ENCODE measurements around the gene GZMA. TPM values are rescaled to one million over a fixed set of nuclear protein-coding genes. Genes with fewer than 3 reads are reported as not detected.

The GZMA gene
- total RNA-seq, 4 donors from 2014 or later = 2.2 to 13.8 (median 7.2) TPM; not detected in 1

DNA sequence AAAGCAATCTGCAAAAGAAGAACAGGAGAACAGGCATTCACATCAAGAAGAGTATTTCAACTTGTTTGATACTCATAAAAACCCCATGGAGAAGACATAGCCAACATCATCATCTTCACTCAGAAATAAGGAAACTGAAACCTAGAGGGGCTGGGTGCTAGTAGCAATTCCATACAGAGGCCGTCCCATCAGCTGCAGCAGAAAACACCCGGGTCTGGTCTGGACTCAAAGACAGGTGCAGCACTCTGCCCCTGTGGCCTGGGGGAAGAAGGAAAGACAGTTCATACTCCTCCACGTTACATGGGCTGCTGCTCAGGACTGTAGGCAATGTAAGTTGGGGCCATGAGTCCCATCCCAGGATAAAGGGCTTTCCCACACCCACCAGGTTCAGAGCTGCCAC is 11.6 kb downstream of the GZMA start:
- H3K4me3 ChIP-seq = no peak overlapping the region
- DNase-seq = no peak
- no peaks in the 10 kb centered on the region for H3K36me3 ChIP-seq
- H3K4me1 ChIP-seq = no peaks in the 10 kb centered on the region
- TF ChIP-seq, protein P1, sequence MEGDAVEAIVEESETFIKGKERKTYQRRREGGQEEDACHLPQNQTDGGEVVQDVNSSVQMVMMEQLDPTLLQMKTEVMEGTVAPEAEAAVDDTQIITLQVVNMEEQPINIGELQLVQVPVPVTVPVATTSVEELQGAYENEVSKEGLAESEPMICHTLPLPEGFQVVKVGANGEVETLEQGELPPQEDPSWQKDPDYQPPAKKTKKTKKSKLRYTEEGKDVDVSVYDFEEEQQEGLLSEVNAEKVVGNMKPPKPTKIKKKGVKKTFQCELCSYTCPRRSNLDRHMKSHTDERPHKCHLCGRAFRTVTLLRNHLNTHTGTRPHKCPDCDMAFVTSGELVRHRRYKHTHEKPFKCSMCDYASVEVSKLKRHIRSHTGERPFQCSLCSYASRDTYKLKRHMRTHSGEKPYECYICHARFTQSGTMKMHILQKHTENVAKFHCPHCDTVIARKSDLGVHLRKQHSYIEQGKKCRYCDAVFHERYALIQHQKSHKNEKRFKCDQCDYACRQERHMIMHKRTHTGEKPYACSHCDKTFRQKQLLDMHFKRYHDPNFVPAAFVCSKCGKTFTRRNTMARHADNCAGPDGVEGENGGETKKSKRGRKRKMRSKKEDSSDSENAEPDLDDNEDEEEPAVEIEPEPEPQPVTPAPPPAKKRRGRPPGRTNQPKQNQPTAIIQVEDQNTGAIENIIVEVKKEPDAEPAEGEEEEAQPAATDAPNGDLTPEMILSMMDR (IDR thresholded peaks at IDR 0.05) = no peak
- TF ChIP-seq POLR2A (IDR thresholded peaks at IDR 0.05) = no peak
- no peaks in the 10 kb centered on the region for H3K9me3 ChIP-seq
- no peak overlapping the region for H3K27ac ChIP-seq
- no peaks in the 10 kb centered on the region for H3K27me3 ChIP-seq

DNA sequence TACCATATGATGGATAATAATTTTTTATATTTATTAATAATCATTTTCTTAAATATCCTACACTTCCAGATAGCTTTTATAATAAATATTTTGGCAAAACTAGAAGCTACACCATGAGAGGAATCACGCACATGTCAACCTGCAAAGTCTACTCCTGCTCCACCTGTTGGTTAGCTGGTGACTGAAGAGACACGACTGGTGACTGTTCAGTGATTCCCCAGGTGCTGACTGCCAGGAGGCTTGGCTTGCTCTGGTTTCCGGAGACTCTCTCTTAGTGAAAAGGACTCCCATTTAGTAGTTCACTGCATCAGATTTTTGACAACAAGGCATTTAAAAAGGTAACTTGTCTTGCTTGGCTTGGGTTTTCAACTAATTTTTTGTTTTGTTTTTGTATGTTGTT is 20.9 kb downstream of the GZMA start:
- Histone ChIP-seq H3K4me3 (no peak overlapping the region), H3K27me3 (no peaks in the 10 kb centered on the region), H3K9me3 (no peaks in the 10 kb centered on the region), H3K4me1 (no peaks in the 10 kb centered on the region), H3K27ac (no peak overlapping the region), H3K36me3 (no peaks in the 10 kb centered on the region)
- TF ChIP-seq POLR2A (IDR thresholded peaks at IDR 0.05) = no peak
- TF ChIP-seq, protein P1 (IDR thresholded peaks at IDR 0.05) = no peak
- DNase-seq = no peak

DNA sequence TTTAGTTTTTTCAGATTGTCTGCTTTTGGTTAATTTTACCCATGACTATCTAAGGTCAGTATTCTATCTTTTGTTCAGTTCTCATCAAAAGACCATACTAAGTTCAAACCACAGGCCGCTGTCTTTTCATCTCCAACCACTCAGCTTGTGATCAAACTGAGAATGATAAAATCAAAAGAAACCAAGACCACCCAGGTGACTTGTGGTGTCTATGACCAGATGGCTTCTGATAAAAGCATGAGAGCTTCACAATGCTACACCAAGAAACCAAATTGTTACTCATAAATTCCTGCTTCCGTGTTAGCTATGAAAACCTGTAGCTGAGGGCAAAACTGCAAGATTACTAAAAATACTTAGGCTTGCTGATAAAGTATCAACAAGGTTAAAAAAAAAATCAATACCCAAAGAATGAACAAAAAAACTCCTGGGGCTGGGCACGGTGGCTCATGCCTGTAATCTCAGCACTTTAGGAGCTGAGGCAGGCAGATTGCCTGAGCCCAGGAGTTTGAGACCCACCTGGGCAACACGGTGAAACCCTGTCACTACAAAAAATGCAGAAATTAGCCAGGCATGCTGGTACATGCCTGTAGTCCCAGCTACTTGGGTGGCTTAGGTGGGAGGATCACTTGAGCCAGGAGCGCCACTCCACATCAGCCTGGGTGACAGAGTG is 31.7 kb downstream of the GZMA start:
- no peaks in the 10 kb centered on the region for H3K9me3 ChIP-seq
- TF ChIP-seq, protein P1 (IDR thresholded peaks at IDR 0.05) = no peak
- TF ChIP-seq POLR2A (IDR thresholded peaks at IDR 0.05) = no peak
- DNase-seq = no peak
- no peaks in the 10 kb centered on the region for H3K4me1 ChIP-seq
- H3K27ac ChIP-seq = no peak overlapping the region
- H3K27me3 ChIP-seq = no peaks in the 10 kb centered on the region
- H3K4me3 ChIP-seq = no peak overlapping the region
- H3K36me3 ChIP-seq = no peaks in the 10 kb centered on the region

DNA sequence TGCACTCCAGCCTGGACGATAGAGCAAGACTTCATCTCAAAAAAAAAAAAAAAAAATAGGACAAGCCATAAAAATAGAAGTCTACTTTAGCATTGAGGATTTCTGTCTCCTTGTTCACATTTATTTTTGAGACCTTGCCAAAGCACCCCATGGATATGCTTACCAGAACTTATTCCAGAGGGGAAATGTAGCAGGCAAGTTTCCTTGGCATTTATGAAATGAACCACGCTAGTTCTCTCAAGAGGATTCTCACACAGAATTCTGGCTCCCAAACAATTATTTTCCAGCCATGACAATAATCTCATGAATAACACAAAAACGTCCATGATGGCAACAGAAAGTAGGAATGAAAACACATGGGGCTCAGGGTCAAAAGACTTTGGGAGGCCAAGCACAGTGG is 34.1 kb downstream of the GZMA start:
- H3K4me3 ChIP-seq = no peak overlapping the region
- H3K27ac ChIP-seq = no peak overlapping the region
- TF ChIP-seq, protein P1 (IDR thresholded peaks at IDR 0.05) = no peak
- no peak for TF ChIP-seq POLR2A (IDR thresholded peaks at IDR 0.05)
- H3K36me3 ChIP-seq = no peaks in the 10 kb centered on the region
- H3K4me1 ChIP-seq = no peaks in the 10 kb centered on the region
- DNase-seq = no peak
- H3K9me3 ChIP-seq = no peaks in the 10 kb centered on the region
- no peaks in the 10 kb centered on the region for H3K27me3 ChIP-seq

DNA sequence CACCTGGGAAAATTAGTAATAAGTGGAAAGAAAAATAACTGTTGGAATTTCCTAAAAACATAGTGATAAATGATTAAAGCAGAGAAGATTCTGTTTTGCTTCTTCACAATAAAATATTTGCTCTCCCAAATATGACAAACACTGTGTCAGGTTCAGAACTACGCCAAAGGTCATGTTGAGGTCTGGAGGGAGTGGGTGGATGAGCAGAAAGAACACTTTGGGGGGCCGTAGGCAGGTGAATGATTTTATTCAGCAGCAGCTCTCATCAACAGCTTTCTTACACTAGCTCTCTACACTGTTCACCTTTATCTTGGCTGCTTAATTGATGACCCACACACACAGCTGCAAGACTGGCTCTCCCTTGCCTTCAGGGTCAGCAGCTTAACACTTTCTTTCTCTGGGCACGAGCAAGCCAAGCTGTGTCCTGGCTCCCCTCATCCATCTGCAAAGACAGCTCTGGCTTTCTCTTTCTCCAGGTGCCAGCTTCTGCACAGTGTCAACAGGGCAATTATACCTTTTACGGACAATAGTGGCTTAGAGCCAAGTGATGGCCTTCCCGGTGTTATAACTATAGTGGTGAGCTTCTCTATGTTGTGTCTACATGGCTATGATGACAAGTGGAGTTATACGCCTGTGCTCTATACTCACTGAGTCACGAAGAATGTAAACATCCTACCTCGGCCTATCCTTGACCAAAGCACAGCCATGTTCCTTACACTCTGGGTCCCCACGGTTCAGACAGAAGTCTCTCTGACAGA is 38.6 kb downstream of the GZMA start:
- DNase-seq = no peak
- no peak for TF ChIP-seq POLR2A (IDR thresholded peaks at IDR 0.05)
- TF ChIP-seq, protein P1 (IDR thresholded peaks at IDR 0.05) = no peak
- no peaks in the 10 kb centered on the region for H3K36me3 ChIP-seq
- H3K27me3 ChIP-seq = no peaks in the 10 kb centered on the region
- no peaks in the 10 kb centered on the region for H3K4me1 ChIP-seq
- no peak overlapping the region for H3K4me3 ChIP-seq
- H3K9me3 ChIP-seq = no peaks in the 10 kb centered on the region
- H3K27ac ChIP-seq = no peak overlapping the region
